ENCODE measurements around the gene CTBP2.

Gene CTBP2

DNA sequence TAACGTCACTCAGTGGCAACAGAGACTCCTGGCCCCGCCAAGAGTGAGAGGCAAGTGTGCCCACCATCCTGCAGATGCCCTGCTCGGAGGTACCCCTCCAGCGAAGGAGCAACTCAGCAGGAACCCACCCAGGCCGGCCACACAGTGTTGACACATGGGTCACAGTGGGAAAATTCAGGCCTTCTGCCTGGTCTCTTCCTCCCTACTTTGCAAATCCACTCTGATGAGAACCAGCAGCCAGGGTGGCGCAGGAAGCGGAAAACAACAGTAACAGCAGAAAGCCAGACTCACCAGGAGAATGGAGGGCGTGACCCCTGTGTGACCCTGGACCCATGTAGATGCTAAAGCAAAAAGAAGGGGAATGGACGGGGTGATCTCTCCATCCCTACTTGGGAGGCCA is 53.8 kb downstream of the CTBP2 start:
- DNase-seq (ENCODE audit: low read depth in 3 of 3), result no peak

DNA sequence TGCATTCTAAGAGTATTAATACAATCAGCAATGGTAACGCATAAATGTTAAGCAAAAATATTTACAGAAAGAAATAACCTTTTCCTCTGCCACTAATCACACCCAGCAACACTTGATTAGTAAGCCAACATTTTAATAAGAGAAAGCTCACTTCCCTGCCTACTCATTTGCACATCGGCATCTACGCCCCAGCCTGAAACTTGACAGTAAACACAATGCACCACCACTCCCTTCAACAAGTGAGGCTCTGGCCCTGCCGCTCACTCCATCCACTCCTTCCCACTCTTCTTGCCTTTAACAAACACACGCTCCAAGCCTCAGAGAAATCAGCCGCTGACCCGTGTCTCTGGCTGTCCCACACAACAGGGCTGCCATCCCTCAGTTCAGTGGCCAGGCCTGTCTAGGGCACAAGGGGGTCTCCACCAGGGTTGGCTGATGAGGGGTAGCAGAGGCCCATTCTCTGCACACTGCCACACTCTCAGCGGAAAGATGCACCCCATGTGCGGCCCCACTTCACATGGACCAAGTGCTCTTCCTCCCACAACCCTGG is 54.6 kb downstream of the CTBP2 start:
- no peak for DNase-seq (ENCODE audit: low read depth in 3 of 3)

DNA sequence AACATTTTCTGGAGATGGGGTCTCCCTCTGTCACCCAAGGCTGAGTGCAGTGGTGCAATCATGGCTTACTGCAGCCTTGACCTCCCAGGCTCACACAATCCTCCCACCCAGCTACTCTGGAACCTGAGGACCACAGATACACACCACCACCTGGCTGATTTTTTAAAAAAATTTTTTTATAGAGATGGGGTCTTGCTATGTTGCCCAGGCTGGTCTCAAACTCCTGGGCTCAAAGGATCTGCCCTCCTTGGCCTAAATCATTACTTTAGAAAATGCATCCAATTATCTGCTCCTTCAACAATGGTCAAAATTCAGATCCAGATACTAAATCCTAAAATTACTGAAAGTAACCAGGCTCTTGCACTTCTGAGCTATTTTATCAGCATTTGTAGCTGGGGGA is 55.2 kb downstream of the CTBP2 start:
- DNase-seq (ENCODE audit: low read depth in 3 of 3), result no peak

DNA sequence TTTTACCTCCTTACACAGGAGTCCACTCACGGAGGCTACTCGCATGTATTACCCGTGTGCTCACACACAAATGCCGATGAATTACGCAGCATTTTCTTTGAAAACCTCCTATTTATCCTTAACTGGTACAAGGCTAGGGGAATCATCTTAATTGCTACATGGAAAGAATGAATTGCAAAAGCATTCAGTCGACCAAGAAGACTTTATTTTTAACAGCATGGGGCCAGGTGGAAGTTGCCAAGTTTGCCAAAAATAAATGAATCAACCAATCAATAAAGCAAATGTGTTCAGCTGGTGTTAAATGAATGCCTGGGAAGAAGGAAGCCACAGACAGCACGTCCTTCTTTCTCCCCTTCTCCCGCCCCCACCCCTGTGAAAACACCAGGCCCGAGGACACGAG is 55.8 kb downstream of the CTBP2 start:
- DNase-seq (ENCODE audit: low read depth in 3 of 3), result no peak

DNA sequence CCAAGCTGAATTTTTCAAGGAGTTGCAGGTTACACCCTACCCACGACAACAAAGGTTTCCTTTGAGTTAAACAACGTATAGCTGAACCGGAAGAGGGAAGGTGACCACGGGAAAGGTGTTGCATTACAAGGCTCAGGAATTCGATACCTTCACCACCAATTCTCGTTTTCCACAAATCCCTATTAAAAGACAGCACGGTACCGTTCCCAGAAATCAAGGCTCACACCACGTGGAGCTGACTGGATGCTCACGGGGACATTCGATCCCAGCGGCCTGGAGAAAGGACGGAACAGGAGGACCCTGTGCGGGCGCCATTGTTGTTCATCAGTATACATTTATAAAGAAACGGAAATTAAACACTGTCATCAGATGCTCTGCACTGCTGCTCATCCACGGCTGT is 56.4 kb downstream of the CTBP2 start:
- DNase-seq (ENCODE audit: low read depth in 3 of 3), result no peak

DNA sequence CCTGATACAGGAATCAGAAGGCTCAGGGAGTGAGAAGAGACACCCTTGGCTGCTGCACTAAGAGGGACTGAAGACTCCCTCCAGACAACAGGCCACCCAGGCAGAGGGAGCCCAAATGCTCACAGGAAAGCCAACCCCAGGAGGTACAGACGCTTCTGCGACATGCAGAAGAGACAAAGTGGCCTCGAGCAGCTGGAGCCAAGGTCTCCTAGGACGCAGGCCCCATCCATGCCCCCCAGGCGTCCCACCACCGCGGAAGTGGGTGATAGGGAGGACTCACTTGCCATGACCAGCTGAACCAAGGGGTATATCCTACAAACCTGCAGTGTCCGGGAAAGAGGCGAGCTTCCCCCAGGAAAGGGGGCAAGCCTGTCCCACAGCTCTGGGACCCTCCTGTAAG is 56.9 kb downstream of the CTBP2 start:
- DNase-seq (ENCODE audit: low read depth in 3 of 3), result no peak

DNA sequence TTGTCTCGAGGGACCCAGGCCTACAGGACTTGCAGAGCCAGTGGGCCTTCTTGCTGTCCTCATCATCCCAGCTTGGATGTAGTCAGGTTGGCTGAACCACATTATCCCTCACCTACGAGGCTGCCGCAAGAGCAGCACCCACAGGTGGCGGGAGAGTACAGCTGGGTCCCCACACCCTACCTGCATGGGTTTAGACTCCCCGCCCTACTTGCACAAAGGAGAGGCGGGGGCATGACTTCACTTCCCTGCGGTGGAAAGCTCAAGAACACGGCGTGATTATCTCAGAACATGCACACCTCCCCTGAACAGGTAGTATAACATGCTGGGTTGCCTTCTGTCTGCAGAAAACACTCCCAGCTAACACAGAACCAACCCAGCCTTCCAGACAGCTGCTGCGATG is 57.5 kb downstream of the CTBP2 start:
- no peak for DNase-seq (ENCODE audit: low read depth in 3 of 3)

DNA sequence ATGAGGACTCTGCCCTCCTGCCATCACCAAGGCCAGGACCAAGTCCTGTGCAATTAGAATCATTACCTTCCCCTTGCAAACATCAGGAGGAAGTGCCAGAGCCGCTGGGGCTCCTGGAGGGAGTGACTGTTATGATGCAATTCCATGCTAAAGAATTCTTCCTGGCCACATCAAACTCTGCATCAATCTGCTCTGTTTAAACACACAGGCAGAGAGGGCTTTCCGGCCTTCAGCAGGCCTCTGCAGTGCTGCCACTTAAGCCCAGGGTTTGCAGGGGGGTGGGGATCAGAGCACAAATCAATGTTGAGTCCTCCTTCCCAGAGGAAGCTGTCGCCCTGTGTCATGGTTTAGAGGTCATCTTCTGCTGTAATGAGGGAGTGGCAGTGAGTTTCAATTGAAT is 58.1 kb downstream of the CTBP2 start:
- DNase-seq (ENCODE audit: low read depth in 3 of 3), result no peak

DNA sequence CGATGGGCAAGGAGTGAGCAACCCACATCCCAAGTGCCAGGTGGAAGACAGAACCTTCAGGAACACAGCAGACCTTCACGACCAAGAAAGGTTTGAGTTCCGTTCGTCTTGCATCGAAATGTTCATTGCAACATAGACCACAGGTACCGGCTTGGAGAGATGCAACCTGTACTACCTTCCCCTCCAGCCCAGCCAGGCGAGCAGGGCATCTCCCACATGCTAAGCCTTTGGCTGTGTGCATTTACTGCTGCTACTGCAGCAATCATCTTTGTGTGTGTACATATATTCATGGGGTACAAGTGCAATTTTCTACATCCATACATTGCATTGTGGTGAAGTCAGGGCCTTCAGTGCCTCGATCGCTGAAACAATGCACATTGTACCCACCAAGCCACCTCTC is 58.8 kb downstream of the CTBP2 start:
- no peak for DNase-seq (ENCODE audit: low read depth in 3 of 3)

DNA sequence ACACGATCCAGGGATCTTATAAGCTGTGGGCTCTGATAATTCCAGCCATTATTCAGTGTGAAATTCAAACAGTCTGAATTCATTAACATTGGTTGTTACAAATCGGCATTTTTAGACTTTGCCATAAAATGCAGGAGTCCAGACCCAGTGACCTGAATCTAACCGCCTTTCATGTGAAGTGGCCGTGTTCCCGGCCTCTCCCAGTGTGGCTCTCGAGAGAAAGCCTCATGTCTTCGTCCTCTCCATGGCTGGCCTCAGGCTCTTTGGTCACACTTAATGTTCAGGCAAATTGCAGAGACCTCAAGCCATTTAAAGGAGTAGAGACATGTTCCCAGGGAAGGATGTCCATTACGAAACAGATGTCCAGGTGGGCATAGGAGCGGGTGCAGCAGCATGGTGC is 59.3 kb downstream of the CTBP2 start:
- no peak for DNase-seq (ENCODE audit: low read depth in 3 of 3)

DNA sequence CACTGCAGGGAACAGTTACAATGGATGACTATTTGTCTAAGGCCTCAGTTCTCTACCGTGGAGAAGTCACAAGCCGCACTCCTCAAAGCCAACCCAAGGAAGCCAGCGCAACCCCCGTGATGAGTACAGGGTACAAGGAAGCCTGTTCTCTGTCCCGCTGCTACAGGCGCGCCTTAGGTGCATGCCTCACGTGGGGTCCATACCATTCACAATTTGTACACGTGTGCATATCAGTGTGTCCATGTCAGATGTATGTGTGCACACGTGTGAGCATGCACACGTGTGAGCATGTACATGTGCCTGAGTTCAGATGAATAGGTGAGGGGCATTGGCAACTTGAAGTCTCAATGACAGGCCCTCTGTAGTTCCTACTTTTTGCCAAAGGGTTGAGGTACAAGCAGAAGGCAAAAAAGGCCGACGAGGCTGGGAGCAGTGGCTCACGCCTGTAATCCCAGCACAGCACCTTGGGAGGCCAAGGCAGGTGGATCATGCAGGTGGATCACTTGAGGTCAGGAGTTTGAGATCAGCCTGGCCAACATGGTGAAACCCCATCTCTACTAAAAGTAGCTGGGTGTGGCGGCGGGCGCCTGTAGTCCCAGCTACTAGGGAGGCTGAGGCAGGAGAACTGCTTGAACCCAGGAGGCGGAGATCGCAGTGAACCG is 62.8 kb downstream of the CTBP2 start:
- no peak for DNase-seq (ENCODE audit: low read depth in 3 of 3)

DNA sequence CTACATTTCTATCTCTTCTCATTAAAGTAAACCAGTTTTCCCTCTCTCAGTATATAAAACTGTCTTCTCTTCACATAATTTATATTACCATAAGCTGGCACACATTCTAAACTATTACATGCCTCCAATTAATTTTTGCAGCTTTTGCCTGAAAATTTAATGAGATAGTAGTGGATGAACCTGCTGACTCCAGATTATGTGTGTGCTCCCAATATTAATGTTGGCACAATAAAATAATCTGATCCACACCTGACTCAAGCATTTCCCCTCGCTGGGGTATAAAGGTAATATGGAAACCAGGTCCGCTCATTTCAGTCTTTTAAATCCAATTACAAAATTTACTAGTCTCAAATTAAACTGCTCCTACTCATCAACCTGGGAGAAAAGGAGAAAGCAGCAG is 63.4 kb downstream of the CTBP2 start:
- no peak for DNase-seq (ENCODE audit: low read depth in 3 of 3)

DNA sequence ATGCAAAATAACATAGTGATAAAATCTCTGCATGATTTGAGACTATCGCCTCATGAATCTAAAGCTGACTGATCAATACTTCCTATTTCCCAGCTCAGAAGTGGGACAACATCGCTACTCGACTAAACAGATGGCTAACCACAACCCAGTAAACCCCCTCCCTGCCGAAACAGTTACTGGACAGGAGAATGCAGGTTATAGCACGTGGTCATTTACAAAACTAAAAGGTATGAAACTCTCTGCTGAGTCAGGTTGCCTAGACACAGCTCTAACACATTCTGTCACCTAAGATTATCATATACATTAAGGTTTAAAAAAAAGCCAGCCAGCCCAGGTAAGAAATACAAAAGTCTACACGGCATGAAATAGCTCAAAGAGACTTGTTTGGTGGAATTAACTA is 64.0 kb downstream of the CTBP2 start:
- DNase-seq (ENCODE audit: low read depth in 3 of 3), result no peak

DNA sequence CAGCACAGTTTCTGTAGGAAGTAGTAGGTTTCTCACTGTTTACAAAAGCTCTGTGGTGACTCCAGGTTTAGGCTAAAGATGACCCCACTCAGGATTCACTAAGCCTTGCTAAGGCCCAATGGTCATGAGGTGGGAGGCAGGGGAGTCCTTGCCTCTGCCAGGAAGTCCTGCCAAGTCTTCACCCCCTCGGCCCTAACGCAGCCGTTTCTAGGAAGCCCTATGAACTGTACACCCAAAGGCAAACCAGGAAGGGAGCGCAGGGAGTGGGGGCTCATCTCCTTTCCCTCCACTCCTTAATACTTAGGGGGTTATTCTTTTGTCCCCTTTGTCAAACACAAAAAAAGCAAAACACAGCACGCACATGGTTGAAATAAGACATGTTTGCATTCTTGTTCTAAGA is 64.6 kb downstream of the CTBP2 start:
- DNase-seq (ENCODE audit: low read depth in 3 of 3), result no peak

DNA sequence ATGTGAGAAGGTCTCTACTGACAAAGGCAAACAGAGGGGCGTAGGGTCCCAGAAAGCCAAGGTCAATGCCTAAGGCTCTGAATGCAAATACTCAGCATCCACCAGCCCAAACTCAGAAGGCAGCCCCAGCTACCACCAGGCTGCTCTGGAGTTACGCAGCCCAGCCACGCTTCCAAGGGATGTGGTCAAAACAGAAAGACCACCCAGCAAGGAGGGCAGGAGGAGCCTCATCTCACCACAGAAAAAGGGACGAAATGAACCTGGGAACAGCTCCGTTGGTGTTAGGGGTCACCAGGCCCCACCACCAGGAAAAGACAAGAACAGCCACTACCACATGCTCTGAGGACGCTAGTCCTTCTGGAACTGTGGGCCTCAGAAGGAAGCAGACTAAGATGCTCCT is 65.1 kb downstream of the CTBP2 start:
- no peak for DNase-seq (ENCODE audit: low read depth in 3 of 3)

DNA sequence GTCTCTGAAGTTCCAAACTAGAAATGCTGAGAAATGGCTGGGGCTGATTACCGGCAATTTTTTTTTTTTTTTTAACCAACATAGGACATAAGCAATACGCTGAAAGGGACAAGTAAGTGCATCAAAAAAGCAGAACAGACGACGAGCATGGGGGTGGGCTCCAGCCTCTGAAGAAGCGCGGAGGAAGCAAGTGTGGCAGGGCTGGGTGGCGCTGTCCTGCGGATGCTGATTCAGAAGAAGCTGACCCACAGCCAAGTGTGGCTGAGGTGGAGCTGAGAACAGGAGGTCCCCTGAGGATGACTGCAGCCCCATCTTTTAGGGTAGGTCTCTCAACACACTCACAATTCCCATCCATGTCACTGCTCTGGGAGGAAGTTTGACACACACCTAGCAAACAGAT is 65.6 kb downstream of the CTBP2 start:
- DNase-seq (ENCODE audit: low read depth in 3 of 3), result no peak

DNA sequence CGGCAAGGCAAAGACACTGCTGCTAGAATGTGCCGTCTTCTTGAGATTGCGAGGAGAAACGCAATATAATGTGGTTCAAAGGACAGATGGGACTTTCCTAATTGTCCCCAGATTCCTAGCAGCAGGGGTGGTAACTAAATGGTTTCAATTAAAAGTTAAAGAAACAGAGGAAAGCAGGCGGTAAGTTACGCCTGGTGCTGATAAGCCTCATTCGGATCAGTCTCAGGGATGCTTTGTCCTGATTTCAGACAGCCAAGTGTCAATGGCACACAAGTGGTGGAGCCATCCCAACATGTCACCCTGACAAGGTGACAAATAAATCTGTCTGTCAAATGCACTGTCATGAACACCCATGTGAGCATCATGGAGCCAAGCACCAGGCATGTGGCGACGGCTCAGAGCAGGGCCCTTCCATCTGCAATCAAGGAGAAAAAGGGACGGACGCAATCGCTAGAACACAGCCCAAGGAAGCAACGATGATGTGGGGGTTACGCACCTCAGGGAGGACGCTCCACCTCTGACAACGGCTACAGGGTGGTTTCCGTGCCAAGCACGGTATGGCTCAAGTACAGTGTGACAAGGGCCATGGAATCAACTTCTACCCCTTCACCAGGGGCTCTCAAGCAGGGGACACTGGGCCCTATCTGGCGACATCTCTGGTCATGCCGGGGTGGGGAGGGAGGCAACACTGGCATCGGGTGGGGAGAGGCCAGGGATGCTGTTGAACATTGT is 66.2 kb downstream of the CTBP2 start:
- DNase-seq (ENCODE audit: low read depth in 3 of 3), result no peak

DNA sequence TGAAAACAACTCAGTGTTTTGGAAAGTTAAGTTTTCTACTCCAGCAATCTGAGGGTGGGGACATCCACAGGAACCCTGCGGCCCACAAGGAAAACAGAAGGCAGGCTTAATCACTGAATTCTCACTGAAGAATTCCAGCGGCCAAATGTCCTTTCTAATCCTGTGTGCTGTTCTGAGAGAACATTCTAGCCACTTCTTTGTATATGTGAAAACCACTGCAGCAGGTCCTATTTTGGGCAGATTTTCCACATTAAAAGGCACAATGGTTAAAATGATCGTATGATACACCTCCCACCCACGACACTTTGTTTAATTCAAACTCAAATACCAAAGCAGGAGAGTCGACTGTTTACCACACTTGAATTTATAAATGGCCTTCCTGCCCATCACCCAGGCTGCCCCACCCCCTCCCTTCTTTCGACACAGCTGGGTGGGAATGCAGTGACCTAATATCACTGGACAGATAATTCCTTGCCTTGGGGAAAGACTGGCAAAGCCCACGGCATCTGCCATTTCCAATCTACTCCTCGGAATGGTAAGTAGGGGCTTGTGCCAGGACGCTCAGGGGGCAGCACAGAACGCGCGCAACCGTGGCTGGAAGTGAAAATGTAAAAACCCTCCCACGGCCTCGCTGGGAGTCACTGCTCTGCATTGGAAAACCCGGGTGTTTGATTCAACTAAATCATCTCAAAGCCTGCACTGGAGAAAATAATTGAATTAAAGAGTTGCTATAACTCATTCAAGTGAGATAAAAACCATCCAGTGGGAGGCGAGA is 67.0 kb downstream of the CTBP2 start:
- no peak for DNase-seq (ENCODE audit: low read depth in 3 of 3)

DNA sequence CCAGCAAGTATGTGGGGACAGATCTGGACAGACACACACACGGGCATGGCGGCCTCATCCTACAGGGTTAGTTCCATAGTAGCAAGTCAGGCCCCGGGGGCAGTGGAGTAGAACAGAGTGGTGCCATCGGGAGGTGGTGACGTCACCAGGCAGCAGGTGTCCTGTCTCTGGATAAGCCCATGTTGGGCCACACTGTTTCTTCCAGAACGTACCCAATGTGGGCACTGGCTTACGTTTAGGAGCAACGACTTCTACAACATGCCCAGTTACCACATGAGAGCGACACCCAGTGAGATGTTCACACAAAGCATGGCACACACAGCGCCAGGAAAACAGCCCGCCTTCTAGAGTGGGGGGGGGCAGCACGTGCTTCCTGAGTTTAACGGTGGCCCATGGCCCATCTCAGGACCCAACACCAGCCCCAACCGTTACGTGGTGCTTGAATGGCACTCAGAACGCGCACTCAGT is 67.8 kb downstream of the CTBP2 start:
- DNase-seq (ENCODE audit: low read depth in 3 of 3), result no peak

DNA sequence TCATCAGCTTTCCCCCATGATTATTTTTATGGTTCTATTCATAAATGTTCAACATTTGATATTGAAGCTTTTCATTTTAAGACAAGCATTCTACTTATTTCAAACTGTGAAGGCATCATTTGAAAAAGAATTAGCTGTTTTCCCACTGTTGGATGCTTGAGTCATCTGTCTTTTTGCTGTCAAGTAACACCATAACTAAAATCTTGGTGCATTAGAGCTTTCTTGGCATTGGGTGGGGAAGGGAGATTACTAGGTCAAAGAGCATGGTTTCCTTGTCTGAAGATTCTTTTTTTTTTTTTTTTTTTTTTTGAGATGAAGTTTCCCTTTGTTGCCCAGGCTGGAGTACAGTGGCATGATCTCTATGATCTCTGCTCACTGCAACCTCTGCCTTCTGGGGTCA is 68.5 kb downstream of the CTBP2 start:
- no peak for DNase-seq (ENCODE audit: low read depth in 3 of 3)

DNA sequence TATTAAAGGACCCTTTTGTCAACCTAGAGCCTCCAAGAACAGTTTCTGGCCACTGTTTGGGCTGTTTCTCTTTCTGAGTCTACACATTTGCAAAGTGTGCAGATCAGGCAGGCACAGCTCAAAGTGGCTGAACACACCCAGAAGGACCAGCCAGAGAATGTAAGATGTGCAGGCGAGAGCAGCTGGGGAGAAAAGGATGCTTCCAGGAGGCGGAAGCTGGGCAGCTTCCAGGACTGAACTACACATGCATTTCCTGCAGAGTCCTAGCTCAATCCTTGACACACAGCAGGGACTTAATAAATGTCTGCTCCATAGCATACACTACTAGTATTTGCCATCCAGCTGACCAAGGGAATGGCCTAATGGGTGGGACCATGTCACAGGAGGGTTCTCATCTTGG is 70.9 kb downstream of the CTBP2 start:
- DNase-seq (ENCODE audit: low read depth in 3 of 3), result no peak

DNA sequence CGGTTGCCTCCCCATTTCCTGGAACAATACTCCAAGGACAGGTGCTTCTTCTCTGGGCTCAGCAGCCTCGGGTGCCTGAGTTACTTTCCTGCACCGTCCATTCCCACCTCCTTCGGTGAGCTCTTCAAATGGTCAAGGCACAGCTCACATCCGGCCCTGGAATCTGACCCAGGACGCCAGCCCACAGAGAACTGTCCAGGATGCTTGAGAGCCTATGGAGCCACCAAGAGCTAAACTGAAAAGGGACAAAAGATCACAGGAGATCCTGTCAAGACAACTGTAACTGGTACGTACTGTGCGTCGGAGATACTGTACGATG is 72.5 kb downstream of the CTBP2 start:
- DNase-seq (ENCODE audit: low read depth in 3 of 3), result no peak
